HG02943 (cell line): Measurements from ENCODE around the gene SPI1.
"Not testable (repeated sequence)": the region's sequence is repeated elsewhere in the genome, so short reads cannot be mapped to it uniquely, and the experiment has no call there.

Source experiments
- ATAC-seq: cut with Tn5 transposase; IDR thresholded peaks from one replicate; pipeline ENCODE4 v1.9.1; 2021; ENCODE audit warnings: mild to moderate bottlenecking, low read depth, moderate library complexity; ENCODE audit not compliant: unreplicated experiment

Gene SPI1

GRCh38 chr11:47328449-47329390, 49.6 kb downstream of the SPI1 start:
- peak; percentile 54 for ATAC-seq

DNA sequence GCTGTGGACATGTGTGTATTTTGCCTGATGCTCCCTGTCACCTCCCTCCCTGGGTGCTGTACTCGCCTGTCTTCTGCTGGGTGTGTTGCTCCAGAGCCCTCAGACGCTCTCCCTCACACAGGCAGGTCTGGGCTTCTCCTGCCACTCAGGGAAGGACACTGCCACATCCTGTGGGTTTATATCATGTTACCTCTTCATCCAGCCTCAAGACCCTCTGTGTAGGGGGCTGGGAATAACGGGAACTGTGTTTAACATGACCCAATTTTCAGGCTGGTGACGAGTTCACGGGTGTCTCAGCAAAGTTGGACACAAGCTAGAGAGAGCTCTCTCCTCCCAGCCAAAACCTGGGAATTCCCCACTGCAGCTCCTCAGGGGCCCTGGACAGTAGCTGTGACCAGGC, 50.4 kb downstream of the SPI1 start:
- ATAC-seq = no peak

- no peak for ATAC-seq
Measured at GRCh38 chr11:47327025-47327424, 51.3 kb downstream of the SPI1 start.

DNA sequence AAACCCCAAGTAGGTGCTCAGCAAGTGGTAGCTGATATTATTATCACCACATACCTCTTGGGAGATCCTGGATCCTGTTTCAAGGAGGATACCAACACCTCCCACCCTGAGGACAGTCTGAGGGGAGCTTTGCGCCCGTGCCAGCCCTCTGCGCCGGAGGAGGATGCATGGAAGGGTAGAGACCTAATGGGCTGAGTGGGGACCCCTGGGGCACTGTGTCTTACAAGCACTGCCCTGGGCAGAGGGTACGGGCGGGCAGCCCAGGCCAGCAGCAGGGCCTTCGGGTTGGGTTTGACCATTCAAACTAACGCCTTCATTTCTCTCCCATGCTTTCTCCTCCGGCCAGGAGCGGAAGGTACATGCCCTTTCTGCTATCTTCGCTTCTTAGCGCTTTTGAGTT, 52.1 kb downstream of the SPI1 start:
- no peak for ATAC-seq

DNA sequence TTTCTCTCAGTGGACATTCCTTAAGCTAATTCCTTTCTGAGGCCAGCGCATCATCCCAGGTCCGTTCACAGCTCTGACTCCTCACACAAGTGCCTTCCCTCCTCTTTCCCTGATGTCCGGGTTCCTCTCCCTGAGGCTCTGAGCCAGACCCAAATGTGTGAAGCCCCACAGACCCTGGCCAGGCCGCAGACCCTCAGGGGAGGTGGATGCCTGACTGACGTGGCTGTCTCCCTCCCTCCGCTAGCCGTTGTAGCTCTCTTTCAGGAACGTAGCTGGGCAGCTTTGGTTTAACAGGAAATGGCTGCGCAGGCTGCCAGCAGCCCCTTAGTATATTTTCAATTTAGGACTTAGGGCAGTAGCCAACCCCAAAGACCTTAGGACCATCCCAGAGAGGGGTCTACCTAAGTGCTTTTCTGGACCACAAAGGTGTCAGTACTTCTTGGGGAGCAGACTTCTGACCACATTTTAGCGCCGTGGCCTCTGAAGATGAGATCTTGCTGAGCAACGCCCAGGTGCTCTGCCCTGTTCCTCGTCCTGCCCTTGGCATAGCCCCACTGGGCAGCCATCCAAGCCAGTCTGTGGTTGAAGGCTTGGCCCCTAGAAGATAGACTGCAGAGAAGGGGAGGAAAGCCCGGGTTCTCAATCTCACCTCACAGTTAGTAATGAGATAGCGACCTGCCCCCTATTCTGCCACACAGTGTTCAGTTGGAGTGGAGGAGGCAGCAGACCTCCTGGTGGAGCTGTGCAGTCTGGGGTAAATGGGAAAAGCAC, 52.9 kb downstream of the SPI1 start:
- ATAC-seq = no peak

DNA sequence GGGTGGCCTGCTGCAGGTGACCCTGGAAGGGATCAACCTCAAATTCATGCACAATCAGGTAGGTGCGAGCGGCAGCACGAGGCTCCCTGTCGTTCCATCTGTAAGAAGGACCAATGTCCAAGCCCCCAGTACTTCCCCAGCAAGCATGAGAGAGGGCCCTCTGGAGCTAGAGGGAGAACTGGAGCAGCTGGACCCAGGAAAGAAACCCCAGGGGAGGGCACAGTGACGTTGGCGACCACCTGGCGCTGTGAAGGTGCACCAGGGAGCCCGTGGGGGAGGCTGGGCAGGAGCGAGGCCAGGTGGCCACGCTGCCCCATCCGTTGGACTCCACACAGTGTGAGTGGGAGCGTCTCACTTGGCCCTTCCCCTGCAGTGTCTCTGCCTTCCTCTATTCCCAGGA, 53.8 kb downstream of the SPI1 start:
- no peak for ATAC-seq

GRCh38 chr11:47318166-47318565, 60.2 kb downstream of the SPI1 start:
- no peak for ATAC-seq

DNA sequence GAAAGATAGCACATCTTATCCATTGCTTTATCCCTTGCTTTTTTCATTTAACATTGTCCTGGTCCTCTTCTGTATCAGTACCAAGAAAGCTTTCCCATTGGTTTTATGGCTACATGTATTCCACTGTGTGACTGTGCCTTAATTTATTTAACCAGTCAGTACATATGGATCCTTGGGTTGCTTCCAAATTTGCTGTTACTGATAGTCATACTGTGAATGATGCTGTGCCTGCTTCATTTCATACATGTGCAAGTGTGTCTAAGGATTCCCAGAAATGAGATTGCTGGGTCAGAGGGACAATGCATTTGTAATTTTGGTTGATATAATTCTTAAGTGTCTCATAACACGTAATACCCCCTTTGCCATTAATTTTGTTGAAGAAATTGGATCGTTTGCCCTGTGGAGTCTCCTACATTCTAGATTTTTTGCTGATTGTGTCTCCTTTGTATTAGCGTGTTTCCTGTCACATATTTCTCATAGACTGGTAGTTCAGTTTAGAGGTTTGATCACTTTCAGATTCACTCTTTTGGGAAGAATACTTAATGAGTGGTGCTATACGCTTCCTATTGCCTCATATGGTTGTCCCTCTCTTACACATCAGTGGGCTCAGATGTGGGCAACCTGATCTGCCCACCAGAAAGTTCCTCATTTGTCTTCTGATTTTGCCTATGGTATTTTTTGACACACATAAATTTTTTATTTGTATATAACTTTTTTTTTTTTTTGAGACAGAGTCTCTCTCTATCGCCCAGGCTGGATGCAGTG, 61.1 kb downstream of the SPI1 start:
- no peak for ATAC-seq

- not testable (repeated sequence) for ATAC-seq
Measured at GRCh38 chr11:47316501-47316900, 61.8 kb downstream of the SPI1 start.

- ATAC-seq = no peak
Measured at GRCh38 chr11:47314992-47315391, 63.4 kb downstream of the SPI1 start.

- ATAC-seq = no peak
Measured at GRCh38 chr11:47308050-47308823, 70.1 kb downstream of the SPI1 start.

GRCh38 chr11:47306484-47306844, 71.9 kb downstream of the SPI1 start:
- no peak for ATAC-seq

DNA sequence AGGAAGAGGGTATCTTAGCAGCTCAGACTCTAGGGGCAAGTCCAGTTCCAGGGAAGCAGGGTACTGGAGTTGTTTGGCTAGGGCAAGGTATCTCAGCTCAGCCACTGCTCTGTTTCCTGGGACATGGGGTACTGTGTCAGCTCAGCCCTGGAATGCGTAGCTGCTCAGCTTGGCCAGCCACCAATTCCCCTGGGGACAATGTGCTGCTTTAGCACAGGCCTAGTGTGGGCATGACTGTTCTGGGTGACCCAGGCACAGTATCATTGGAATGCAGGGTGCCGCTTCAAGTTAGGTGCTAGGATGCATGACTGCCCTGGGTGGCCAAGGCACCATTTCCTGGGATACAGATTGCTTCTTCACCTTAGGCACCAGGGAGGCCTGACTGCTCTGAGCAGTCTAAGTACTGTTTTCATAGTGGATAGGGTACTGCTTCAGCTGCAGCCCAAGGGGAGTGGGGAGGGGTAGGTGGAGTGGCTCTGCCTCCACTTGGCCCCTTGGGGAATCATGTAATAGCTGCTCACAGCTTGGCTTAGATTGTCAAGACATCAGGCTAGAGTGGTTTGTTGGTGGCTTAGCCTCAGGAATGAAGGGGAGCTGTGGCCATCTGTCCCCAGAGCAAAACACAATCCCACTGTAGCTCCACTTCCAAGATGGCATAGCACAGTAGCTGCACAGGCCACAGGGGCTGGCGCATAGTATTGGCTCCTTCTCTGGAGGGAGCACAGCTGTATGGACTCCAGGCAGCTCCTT, 72.4 kb downstream of the SPI1 start:
- ATAC-seq = no peak
